Raji (cell line): ENCODE measurements around the gene AMDHD2.

Experiments used
- POLR2A ChIP-seq: IDR thresholded peaks from 2 replicates; pipeline ENCODE4 v1.6.1; 2011; ENCODE audit warnings: low read depth, low read length, control low read depth; ENCODE audit not compliant: insufficient read depth

The AMDHD2 gene

DNA sequence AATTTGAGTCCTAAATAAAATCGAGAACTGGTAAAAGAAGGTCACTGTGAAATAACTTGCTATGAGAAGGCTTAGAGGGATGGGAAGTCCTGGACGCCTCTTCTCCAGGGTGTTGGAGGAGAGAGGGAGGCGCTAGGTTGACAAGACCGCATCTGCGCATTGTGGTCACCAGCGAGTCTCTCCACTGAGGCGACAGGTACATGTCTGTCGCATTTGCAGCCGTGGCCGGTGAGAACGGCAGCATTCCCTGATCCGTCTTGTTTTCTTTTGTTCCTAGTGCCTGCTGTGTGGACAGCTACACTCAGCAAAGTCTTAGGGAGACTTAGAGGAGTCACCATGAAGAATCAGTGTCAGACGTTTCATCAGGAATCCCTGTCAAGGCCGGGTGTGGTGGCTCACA is 14.5 kb upstream of the AMDHD2 start:
- no peak for TF ChIP-seq POLR2A

DNA sequence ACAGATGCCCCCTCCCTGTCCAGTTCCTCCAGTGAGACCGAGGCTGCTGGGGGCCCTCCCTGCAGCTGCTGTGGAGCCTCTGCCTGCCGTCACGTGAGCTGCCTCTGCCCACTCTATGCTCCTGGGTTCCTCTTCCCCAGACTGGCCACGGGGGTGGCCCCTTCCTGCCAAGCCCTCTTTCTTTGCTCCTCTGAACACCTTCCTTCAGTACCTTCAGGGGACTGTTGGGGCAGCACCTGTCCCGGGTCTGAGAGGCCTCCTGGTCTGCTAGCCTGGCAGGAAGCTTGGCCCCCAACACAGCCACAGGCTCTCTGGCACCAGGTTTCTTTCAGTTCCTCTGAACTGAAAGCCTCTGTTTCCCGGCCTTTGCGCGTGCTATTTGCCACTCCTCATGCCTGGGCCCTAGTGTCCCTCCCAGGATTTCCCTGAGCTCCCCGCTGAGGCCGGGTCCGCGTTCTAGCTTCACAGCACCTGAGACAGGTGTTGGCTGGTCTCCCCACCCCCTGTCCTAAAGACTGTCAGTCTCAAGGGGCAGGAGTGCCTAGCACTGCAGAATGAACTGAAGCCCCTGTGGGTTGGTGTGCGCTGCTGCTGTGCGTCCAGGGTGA is 13.0 kb upstream of the AMDHD2 start:
- TF ChIP-seq POLR2A: no peak

DNA sequence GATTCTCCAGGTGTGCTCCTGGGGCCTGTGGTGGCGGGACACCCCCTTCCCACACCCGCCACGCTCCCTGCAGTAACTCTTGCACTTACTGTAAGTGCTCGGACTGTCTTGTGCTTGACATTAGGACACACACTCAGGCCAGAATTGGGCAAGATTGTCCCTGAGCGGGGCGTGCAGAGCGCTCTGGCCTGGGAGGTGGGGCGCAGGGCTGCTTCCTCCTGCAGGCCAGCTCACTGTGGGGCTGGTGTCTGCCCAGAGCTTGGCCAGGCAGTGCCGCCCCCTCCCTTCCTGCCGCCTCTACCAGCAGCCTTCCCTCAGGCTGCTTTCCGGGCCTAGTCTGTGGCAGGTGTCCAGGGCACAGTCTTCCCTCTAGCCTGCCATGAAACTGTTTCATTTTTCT is 12.5 kb upstream of the AMDHD2 start:
- TF ChIP-seq POLR2A: no peak

DNA sequence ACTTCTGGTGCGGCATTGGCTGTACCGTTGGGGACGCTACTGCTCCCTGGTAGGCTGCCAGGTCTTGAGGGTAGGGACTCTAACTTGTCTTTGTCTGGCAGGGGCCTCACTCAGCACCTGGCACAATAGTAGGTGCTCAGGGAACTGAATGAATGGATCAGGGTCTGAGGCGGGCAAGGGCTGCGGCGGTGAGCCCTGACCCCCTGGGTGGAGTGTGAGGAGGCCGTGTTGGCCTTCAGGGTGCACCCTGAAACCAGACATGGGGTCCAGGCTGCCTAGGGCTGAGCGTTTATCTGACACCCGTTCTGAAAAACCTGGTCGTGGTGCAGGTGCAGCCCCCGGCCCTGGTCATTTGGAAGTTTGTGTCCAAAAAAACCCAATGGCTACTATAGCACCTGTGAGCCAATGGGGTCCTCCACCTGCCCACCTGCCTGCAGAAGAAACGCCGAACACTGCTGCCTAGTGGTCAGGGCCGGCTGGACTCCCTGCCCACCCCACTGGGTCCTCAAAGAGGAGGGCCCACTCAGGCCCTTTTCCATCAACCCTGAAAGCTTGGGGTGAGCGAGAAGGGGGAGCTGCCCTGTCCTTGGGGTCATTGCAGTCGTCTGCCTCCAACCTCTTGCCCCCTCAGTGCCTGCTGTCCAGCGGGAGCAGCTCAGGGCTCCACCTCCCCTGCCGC is 11.3 kb upstream of the AMDHD2 start:
- TF ChIP-seq POLR2A: no peak

DNA sequence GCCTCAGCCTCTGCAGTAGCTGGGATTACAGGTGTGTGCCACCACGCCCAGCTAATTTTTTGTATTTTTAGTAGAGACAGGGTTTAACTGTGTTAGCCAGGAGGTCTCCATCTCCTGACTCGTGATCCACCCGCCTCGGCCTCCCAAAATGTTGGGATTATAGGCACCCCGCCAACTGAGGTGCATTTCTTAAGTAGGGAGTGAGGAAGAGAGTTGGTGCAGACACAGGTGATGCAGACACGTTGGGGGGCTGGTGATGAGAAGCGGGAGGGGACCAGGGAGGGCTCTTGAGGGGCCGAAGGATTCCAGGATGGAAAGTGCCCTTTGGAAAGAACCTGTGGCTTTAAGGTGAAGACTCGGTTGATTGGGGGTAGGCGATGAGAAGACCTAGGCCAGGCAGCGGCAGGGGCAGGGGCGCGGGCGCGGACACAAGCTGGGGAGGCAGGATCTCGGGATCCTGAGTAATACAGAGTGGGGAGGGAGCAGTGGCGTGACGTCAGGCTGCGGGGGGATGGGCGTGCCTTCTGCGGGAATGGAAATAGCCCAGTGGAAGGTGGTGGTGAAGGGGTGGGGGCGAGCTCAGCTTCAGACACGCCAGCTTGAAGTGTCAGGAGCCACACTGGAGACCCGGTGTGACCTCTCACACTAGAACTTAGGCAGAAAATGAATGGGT is 8.9 kb upstream of the AMDHD2 start:
- TF ChIP-seq POLR2A: no peak

DNA sequence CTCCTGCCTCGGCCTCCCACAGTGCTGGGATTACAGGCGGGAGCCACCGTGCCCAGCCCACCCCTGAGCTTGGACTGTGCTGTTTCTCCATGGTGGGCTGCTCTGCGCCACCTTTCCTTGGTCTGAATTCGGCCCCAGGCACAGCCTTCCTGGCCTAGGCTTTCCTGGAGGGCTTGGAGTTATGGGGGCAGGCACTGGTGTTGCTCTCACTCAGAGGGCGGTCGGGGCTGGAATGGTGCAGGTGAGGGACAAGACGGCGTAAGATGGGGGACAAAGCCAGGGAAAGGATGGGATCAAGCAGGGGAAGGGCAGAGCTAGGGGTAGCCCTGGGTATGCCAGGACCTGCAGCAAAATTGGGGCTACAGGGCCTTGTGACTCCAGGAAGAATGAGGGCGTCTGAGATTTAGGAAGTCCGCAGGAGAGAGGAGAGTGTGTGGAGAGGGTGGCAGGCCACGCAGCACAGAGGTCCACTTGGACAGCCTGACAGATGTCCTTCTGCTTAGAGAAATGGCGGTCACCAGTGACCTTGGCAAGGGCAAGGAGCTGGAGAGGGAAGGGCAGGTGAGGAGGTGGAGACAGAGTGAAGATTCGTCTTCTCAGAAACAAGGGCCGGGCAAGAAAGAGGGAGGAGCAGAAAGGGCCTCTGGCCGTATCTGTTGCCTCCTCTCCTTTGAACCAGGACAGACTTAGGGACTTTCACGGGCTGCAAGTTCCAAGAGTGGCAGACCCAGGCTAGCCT is 8.0 kb upstream of the AMDHD2 start:
- no peak for TF ChIP-seq POLR2A

DNA sequence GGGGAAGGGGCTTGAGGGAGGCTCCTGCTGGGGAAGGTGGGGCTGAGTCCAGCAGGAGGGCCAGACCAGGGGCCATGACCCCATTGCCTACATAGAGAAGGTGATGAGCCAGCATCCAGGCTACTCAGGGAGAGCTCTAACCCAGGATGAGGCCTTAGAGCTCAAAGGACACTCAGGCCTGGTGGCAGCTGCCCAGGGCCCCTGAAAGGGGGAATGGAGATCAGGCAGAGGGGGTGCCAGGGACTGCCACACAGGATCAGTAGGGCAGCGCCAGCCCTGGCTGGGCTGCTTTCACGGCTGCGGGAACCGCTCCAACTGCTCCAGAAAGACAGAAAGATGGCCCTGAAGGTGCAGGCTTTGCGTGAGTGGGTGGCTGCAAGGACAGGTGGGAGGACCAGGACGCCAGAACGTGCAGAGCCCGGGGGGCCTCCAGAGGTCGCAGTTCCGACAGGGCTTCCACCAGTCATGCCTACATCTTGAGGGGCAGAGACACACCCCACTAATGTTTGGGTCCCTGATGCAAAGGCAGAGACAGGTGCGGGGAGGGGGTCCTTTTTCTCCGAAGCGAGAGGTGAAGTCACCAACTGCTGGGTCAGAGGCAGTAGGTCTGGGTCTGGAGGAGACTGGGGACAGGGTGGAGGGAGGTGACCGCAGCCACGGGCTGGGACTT is 7.3 kb upstream of the AMDHD2 start:
- no peak for TF ChIP-seq POLR2A

DNA sequence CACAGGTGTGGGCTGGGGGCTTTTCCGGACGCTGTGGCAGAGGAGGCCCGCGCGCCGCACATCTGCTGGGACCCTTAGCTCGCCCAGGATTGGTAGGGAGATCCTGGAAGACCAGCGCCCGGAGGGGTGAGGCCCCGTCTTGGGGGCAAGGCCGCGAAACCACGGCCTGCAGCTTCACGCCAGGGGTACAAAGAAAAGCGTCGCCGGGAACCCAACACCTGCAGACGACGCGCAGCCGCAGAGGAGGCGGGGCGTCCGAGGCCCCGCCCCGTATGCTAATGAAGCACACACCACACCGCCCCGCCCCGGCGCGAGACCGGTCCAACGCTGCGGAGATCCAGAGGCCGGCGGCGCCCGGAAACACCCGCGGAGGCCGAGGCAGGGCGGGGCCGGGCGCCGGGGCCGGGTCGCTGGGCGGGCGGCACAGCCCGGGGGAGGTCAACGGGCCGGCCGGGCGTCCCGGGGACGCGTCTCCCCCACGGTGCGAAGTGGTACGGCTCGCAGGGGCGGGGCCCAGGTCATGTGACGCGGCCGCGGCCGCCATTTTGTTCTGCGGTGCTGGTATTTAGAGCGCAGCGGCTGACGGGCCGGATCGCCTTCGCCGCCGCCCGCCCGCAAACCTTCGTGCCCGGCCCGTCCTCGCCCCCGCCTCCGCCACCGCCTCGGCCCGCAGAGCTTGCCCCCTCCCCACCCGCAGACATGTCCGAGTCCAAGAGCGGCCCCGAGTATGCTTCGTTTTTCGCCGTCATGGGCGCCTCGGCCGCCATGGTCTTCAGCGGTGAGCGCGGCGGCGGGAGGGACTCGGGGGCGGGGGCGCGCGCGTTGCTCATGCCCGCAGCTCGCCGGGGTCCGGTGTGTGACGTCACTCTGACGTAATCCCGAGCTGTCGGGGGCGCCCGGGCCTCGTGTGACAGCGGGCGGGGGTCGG is 6.5 kb upstream of the AMDHD2 start, which contains the start of gene ATP6V0C:
TSS of gene ATP6V0C (plus strand) at position 548 of the 928 bp plus-strand sequence. CDS start at position 700, 152 bp downstream.
- peak; percentile 69 for TF ChIP-seq POLR2A

DNA sequence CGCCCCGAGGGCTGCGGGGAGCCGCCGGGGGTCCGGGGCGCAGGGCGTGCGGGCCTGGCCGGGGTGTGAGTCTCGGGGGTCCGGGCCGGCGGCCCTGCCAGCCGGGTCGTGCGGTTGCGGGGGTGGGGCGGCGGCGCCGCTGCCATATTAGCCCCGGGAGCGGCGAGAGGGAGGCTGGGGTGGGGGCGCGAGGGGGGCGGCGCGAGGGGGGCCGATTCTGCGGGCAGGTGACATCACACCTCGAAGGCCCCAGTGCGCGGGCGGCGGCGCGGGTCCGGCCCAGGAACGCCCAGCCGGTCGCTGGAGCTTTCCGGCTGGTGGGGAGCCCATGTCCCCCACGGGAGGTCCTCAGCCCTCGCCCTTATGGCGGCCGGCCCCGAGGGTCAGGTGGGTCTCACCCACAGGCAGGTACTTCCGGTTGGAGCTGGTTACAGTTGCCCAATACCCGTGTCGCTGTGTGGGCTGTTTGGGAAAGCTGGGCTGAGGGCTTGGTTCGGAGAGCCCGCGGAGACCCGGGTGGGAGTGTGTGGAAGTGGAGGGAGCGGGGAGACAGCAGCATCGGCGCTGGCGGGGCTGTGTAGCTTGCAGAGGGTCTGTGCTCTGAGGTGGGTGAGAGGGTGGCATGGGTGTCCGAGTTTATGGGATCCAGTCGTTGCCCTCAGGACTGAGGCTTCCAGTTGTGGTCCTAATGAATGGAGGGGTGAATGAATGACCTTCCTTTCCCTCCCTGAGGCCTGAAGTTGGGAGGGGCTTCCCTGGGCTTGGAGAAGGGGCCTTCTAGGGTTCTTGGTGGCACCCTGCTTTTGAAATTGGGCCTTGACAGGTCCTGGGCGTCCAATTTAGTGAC is 5.6 kb upstream of the AMDHD2 start:
- no peak for TF ChIP-seq POLR2A

DNA sequence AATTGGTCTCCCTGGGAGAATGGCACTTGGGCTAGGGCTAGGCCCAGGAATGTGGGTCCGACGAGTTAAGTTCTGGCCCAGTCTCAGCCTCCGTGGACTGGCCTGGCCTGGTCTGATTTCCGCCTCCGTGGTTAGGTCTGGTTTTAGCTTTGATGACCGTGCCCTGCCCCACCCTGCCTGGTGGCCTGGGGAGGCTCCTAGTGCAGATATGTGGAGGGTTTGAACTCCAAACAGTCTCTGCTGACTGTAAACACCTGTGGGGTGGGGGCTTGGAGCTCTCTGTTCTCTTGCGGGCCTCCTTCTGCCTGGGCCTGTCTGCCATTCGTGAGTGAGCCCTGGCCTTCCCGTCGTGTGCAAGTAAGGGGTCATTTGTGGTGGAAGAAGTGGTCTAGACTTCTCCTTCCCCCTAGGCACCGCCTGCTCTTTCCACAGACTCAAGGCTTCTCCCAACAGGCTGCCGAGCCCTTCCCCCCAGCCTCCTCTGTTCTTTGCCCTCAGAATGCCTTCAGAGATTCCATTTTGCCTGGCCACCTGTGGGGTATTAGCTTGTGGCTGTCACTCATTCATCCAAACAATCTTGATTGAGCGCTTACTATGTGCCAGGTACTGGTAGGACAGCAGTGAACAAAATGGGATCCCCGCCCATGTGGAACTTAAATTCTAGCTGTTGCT is 4.9 kb upstream of the AMDHD2 start:
- TF ChIP-seq POLR2A: no peak

DNA sequence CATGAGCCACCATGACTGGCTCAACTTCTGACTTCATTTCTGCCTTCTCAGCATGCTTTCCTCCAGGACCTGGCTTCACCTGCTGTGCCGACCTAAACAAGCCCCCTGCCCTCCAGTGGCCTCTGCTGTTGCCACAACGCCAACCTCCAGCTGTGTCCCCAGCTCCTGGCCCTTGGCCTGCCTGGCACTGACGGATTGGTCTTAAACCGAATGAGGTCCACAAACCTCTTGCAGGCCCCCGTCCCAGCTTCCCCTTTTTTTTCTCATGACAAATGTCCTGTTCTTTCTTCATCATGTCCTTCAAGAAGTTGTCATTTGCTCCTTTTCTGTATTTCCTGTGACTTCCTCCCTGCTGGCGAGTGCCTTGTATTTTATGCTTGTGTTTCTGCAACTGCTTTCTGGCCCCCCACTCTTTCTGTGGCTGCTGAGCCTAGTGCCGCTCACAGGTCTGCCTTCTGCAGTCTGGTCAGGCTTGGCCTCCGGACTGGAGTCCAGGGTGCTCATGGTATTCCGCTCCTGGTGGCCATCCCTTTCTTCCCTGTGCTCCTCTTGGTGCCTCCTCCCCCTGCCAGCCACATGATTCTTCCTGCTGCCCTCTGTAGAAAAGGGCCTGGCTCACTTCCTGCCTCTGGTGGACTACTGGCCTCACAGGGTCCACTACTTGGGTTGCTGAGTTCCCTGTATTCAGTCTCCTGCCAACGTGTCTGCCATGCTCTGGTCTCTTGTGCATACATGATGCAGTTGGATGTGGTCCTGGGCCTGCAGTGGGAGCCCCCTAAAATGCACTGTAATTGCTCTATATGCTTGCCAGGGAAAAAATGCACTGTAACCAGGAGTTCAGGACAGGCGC is 3.6 kb upstream of the AMDHD2 start:
- no peak for TF ChIP-seq POLR2A
